ENCODE results near the gene FGF7.
"Not testable (repeated sequence)": the region's sequence is repeated elsewhere in the genome, so short reads cannot be mapped to it uniquely, and the experiment has no call there.

Gene FGF7

DNA sequence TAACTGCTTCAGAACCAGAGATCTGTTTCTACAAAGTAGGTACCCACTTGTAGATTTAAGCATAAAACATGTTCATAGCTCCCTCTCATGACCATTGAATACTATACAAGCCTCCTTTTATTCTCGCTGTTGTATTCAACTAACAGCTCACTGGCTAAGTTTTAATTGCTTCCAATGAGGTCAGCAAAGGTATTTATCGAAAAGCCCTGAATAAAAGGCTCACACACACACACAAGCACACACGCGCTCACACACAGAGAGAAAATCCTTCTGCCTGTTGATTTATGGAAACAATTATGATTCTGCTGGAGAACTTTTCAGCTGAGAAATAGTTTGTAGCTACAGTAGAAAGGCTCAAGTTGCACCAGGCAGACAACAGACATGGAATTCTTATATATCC lies at the start of gene FGF7:
Gene FGF7 (plus strand): TSS at position 222 of the 400 bp plus-strand sequence. CDS start 1,056 bp downstream, outside the sequence.
- no peaks in the 10 kb centered on the region for H3K36me3 Mint-ChIP-seq
- H3K4me1 Mint-ChIP-seq, result no peaks in the 10 kb centered on the region
- no peak within 1 kb of the TSS for H3K27ac Mint-ChIP-seq
- no peak for DNase-seq
- H3K9me3 Mint-ChIP-seq, result no peaks in the 10 kb centered on the region
- H3K27me3 Mint-ChIP-seq, result peaks cover 4% of the 10 kb centered on the region
- H3K4me3 Mint-ChIP-seq, result no peak within 1 kb of the TSS
- CTCF ChIA-PET, result interaction anchor here (0.8 to 5.5 kb wide), 12 partner anchors 9 to 722 kb away, joined by 3 to 84 read pairs (median 4); no protein-coding TSS in a partner anchor

- no peaks in the 10 kb centered on the region for H3K36me3 Mint-ChIP-seq
- no peaks in the 10 kb centered on the region for H3K27me3 Mint-ChIP-seq
- no peak overlapping the region for H3K27ac Mint-ChIP-seq
- no peaks in the 10 kb centered on the region for H3K9me3 Mint-ChIP-seq
- DNase-seq, result no peak
- no peak overlapping the region for H3K4me3 Mint-ChIP-seq
- CTCF ChIA-PET, result no interaction called here
- no peaks in the 10 kb centered on the region for H3K4me1 Mint-ChIP-seq
Measured at GRCh38 chr15:49379996-49380395, 43.0 kb upstream of the FGF7 start.

DNA sequence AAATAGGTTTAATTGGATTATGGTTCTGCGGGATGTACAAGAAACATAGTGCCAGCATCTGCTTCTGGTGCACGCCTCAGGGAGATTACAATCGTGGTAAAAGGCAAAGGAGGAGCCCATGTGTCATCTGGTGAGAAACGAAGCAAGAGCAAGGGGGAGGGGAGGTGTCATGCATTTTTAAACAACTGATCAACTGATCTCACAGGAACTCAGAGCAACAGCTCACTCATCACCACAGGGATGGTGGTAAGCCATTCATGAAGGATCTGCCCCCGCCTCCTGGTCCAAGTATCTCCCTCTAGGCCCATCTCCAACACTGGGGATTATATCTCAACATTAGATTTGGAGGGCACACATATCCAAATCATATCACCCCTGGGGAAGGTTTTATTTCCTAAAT lies 42.1 kb upstream of the FGF7 start:
- CTCF ChIA-PET, result no interaction called here
- Mint-ChIP-seq H3K27ac (no peak overlapping the region), H3K4me1 (no peaks in the 10 kb centered on the region), H3K27me3 (no peaks in the 10 kb centered on the region), H3K4me3 (no peak overlapping the region), H3K36me3 (no peaks in the 10 kb centered on the region), H3K9me3 (no peaks in the 10 kb centered on the region)
- no peak for DNase-seq

DNA sequence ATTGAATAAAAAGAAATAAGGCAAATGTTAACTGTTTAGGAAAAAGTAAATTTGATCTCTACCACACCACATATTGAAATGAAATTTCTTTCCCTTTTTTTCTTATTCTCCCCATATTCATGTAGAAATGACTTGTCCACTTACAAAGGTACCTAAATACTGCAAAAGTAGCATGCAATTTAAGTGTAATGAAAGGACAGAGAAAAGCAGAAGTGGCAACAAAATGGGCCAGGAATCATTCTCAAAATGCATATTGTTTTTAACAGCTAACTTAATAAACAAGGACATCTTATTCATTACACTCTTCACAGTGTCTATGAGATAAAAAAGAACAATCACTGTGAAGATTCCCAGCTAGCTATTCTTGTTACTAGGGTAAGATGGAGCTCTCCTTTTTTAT lies 40.6 kb upstream of the FGF7 start:
- no peak for DNase-seq
- CTCF ChIA-PET, result interaction anchor here (0.7 kb wide), 1 partner anchor 40 kb away, joined by 3 read pairs; no protein-coding TSS in a partner anchor
- no peak overlapping the region for H3K4me3 Mint-ChIP-seq
- H3K36me3 Mint-ChIP-seq, result no peaks in the 10 kb centered on the region
- no peak overlapping the region for H3K27ac Mint-ChIP-seq
- H3K27me3 Mint-ChIP-seq, result no peaks in the 10 kb centered on the region
- no peaks in the 10 kb centered on the region for H3K9me3 Mint-ChIP-seq
- H3K4me1 Mint-ChIP-seq, result no peaks in the 10 kb centered on the region

GRCh38 chr15:49383266-49383665 lies 39.8 kb upstream of the FGF7 start:
- no peaks in the 10 kb centered on the region for H3K36me3 Mint-ChIP-seq
- H3K27me3 Mint-ChIP-seq, result no peaks in the 10 kb centered on the region
- no peak overlapping the region for H3K27ac Mint-ChIP-seq
- CTCF ChIA-PET, result no interaction called here
- no peak for DNase-seq
- H3K9me3 Mint-ChIP-seq, result no peaks in the 10 kb centered on the region
- no peak overlapping the region for H3K4me3 Mint-ChIP-seq
- H3K4me1 Mint-ChIP-seq, result no peaks in the 10 kb centered on the region

- Mint-ChIP-seq H3K4me3 (no peak overlapping the region), H3K9me3 (no peaks in the 10 kb centered on the region), H3K36me3 (no peaks in the 10 kb centered on the region), H3K4me1 (no peaks in the 10 kb centered on the region), H3K27me3 (no peaks in the 10 kb centered on the region), H3K27ac (no peak overlapping the region)
- CTCF ChIA-PET, result no interaction called here
- no peak for DNase-seq
Measured at GRCh38 chr15:49387471-49387870, 35.6 kb upstream of the FGF7 start.

DNA sequence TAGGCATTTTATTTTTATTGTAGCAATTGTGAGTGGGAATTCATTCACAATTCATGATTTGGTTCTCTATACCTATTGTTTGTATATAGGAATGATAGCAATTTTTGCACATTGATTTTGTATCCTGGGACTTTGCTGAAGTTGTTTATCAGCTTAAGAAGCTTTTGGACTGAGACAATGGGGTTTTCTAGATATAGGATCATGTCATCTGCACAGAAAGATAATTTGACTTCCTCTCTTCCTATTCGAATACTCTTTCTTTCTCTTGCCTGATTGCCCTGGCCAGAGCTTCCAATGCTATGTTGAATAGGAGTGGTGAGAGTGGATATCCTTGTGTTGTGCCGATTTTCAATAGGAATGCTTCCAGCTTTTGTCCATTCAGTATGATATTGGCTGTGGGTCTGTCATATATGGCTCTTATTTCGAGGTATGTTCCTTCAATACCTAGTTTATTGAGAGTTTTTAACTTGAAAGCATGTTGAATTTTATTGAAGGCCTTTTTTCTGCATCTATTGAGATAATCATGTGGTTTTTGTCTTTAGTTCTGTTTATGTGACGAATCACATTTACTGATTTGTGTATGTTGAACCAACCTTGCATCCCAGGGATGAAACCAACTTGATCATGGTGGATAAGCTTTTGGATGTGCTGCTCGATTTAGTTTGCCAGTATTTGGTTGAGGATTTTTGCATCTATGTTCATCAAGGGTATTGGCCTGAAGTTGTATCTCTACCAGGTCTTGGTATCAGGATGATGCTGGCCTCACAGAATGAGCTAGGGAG lies 20.3 kb upstream of the FGF7 start:
- H3K36me3 Mint-ChIP-seq, H3K4me1 Mint-ChIP-seq, DNase-seq, H3K4me3 Mint-ChIP-seq, CTCF ChIA-PET, H3K9me3 Mint-ChIP-seq, H3K27ac Mint-ChIP-seq, H3K27me3 Mint-ChIP-seq: not testable (repeated sequence)

DNA sequence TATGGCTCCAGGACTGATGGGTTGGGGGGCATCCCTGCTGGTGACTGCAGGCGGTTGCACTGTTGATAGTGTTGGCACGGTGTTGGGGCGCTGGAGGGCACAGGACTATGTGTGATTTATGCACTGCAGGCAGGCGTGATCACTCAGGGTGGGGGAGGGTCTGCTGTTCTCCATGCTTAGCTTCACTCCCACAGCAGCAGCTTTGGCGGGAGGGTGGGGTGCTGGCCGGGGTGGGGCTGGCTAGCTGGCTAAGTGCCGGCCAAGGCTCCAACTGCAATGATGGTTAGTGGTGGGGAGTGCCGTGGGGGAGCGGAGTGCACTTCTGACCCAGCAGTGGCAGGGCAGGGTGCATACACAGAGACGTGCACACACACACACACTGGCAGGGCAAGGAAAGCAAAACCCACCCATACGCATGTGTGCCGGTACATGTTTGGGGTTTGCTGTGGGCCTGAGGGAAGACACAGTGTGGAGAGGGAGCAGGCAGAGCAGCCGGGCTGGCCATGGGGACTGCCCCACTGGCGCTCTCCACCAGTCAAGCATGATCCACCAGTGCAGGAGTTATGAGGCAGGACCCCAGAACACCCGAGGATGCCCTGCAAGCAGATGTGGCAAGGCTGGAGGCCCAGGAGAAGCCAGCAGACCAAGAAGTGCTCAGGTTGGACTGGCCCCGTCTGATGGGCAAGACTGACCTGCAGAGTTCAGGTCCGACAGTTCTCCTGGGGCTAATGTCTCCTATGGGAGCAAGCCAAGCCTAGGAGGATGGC lies 16.5 kb upstream of the FGF7 start:
- Mint-ChIP-seq H3K4me3 (no peak overlapping the region), H3K4me1 (no peaks in the 10 kb centered on the region), H3K36me3 (no peaks in the 10 kb centered on the region), H3K27ac (no peak overlapping the region), H3K27me3 (no peaks in the 10 kb centered on the region), H3K9me3 (no peaks in the 10 kb centered on the region)
- CTCF ChIA-PET, result no interaction called here
- DNase-seq, result no peak

DNA sequence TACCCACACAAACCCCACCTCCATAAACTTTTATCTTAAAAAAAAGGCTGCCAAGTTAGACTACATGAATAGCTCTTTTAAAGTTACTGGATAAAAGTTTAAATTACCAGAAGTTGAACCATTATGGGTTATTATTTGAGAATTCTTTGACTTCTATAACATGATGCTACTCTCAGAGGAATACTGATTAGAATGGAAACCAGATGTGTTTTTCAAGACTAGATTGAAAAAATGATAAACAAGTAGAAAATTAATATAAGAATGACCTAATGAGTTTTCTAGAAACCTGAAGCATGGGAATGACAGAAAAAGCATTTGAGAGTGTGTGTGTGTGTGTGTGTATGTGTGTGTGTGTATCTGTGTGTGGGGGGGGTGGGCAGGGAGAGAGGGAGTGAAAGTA lies 12.4 kb upstream of the FGF7 start:
- H3K4me3 Mint-ChIP-seq, result no peak overlapping the region
- H3K27ac Mint-ChIP-seq, result no peak overlapping the region
- no peaks in the 10 kb centered on the region for H3K36me3 Mint-ChIP-seq
- no peaks in the 10 kb centered on the region for H3K9me3 Mint-ChIP-seq
- CTCF ChIA-PET, result no interaction called here
- no peak for DNase-seq
- H3K27me3 Mint-ChIP-seq, result peaks cover 3% of the 10 kb centered on the region
- H3K4me1 Mint-ChIP-seq, result no peaks in the 10 kb centered on the region

- Mint-ChIP-seq H3K9me3 (no peaks in the 10 kb centered on the region), H3K4me1 (no peaks in the 10 kb centered on the region), H3K27me3 (peaks cover 3% of the 10 kb centered on the region), H3K4me3 (no peak overlapping the region), H3K27ac (no peak overlapping the region), H3K36me3 (no peaks in the 10 kb centered on the region)
- DNase-seq, result no peak
- CTCF ChIA-PET, result interaction anchor here (1.4 kb wide), 1 partner anchor 10 kb away, joined by 5 read pairs; the partner anchor contains the start of gene FGF7
Measured at GRCh38 chr15:49412797-49413196, 10.2 kb upstream of the FGF7 start.

- Mint-ChIP-seq H3K27ac (no peak overlapping the region), H3K4me1 (no peaks in the 10 kb centered on the region), H3K27me3 (peaks cover 3% of the 10 kb centered on the region), H3K4me3 (no peak overlapping the region), H3K9me3 (no peaks in the 10 kb centered on the region), H3K36me3 (no peaks in the 10 kb centered on the region)
- DNase-seq, result no peak
- CTCF ChIA-PET, result no interaction called here
Measured at GRCh38 chr15:49415149-49415548, 7.9 kb upstream of the FGF7 start.

- peaks cover 3% of the 10 kb centered on the region for H3K27me3 Mint-ChIP-seq
- no peak overlapping the region for H3K4me3 Mint-ChIP-seq
- no peak for DNase-seq
- H3K36me3 Mint-ChIP-seq, result no peaks in the 10 kb centered on the region
- no peak overlapping the region for H3K27ac Mint-ChIP-seq
- no peaks in the 10 kb centered on the region for H3K4me1 Mint-ChIP-seq
- CTCF ChIA-PET, result no interaction called here
- H3K9me3 Mint-ChIP-seq, result no peaks in the 10 kb centered on the region
Measured at GRCh38 chr15:49415638-49416037, 7.4 kb upstream of the FGF7 start.

DNA sequence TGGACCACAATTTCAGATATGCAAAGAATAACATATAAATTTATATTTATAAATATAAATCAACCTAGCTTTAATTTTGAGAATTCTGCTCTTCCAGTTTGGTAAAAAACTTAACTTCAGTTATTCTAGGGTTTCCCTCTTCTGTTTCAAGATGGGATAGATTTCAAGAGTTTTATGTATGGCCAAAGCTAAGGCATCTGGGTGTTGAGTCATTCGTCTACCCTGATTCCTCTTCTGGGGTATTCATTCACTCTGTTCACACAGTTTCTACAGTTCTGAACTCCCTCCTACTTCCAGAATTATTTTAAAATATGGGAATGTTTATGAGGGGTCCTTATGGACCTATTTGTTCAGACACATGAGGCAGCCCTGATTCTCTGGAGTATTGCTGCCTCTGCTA lies 4.2 kb upstream of the FGF7 start:
- Mint-ChIP-seq H3K4me3 (no peak overlapping the region), H3K9me3 (no peaks in the 10 kb centered on the region), H3K36me3 (no peaks in the 10 kb centered on the region), H3K4me1 (no peaks in the 10 kb centered on the region), H3K27ac (no peak overlapping the region), H3K27me3 (peaks cover 7% of the 10 kb centered on the region)
- no peak for DNase-seq
- CTCF ChIA-PET, result interaction anchor here (0.6 to 5.5 kb wide), 3 partner anchors 75 to 557 kb away, joined by 3 to 84 read pairs (median 3); no protein-coding TSS in a partner anchor

DNA sequence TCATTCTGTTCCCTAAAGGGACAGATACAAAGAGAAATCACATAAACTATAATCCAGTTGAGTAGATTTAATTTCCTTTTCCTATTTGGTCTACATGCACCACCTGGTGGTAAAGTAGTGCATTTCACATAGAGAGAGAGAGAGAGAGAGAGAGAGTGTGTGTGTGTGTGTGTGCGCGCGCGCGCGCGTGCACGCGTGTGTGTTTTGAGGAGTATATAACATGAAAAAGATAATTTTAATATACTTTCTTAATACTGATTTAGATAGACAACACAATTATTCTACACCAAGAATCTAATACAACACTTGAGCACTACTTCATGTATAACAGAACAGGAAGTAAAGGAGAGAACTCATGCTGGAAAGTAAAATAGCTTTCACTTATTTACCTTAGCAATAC lies 1.1 kb upstream of the FGF7 start:
- Mint-ChIP-seq H3K4me1 (no peaks in the 10 kb centered on the region), H3K36me3 (no peaks in the 10 kb centered on the region), H3K27me3 (peaks cover 4% of the 10 kb centered on the region), H3K9me3 (no peaks in the 10 kb centered on the region), H3K4me3 (peak overlapping the region; percentile 3), H3K27ac (peak overlapping the region; percentile 19)
- DNase-seq, result peak; percentile 37
- CTCF ChIA-PET, result interaction anchor here (0.7 to 5.5 kb wide), 18 partner anchors 8 to 1627 kb away, joined by 3 to 84 read pairs (median 4); no protein-coding TSS in a partner anchor

All from activated naive CD4-positive, alpha-beta T cell treated with anti-CD3 and anti-CD28 coated beads, Interleukin-2, amount 10 ng/mL, durations not matched to agents 7 days and 5 days (primary cell).